HG03064 (cell line): Measurements from ENCODE around the gene SAA4.
A peak's percentile ranks its signal among the peaks of the same experiment; 100 is the strongest.
"Not testable (repeated sequence)": the region's sequence is repeated elsewhere in the genome, so short reads cannot be mapped to it uniquely, and the experiment has no call there.

Source experiments
- ATAC-seq: cut with Tn5 transposase; IDR thresholded peaks from one replicate; pipeline ENCODE4 v1.9.1; 2021; ENCODE audit warnings: low read depth; ENCODE audit not compliant: unreplicated experiment

Gene SAA4, protein sequence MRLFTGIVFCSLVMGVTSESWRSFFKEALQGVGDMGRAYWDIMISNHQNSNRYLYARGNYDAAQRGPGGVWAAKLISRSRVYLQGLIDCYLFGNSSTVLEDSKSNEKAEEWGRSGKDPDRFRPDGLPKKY

DNA sequence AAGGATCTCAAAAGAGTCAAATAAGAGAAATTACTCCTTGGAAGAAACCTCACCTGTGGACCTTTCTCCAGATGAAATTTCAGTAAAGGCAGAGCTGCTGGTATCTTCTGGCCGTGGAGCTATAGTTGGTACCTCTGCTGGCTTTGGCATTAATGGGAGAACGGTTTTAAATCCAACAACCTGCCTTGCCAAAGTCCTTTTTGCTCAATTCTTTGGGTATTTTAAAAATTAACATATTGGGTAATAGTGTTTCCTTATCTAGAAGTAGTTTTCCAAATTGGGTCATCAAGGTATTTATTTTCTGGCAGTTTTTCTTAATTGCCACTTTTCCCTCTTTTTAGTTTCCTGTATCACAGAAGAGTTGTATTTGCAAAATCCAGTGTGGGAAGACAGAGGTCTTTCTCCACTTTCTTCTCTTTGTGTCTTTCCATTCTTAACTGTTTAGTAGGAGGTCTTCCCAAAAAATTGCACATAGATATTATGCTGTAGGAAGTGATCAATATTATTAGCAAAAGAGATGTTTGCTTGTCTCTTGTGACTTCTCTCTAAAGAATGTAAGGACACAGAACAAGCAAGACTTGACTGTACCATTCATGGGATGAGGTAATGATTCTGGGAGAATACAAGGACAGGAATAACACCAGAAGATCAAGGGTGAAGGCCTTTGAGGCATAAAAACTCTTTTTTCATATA is at the start of gene SAA4:
Gene SAA4 (minus strand): TSS at position 139 of the 693 bp plus-strand sequence. CDS start 876 bp downstream, outside the sequence.
- ATAC-seq: no peak

DNA sequence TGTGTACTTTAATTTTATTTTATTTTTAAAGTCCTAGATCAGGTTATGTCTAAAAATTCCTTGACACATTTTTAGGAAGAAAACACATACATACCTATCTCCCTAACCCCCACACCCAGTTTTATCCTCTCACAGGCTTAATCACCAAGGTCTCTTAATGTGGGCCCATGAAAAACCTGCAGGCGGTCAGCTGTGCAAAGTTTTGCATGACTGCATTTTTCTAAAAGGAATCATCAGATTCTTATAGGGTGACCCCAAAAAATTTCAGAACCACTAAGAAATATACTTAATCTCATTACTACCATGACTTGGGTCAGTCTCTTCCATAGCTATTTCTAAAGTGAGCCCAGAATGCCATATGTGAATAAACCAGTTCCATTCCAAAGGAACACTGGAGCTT is 49.2 kb upstream of the SAA4 start:
- no peak for ATAC-seq

DNA sequence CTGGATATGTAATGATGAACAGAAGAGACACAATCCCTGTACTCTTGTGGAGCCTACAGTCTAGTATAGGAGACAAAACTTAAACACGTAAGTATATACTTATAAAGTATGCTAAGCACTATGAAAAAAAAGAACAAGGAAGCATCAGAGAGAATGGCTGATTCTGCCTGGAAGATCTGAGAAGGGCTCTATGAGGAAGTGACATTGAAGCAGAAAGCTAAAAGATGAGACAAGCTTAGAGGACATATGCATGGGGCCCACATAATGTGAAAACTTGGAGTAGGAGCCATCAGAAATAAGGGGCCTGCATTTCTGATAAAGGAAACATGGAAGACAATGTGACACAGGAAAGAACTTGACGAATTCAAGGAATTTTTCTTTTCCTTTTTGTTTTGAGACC is 46.0 kb upstream of the SAA4 start:
- ATAC-seq: no peak

- ATAC-seq: peak; percentile 81
Measured at GRCh38 chr11:18280438-18281045, 43.9 kb upstream of the SAA4 start.

DNA sequence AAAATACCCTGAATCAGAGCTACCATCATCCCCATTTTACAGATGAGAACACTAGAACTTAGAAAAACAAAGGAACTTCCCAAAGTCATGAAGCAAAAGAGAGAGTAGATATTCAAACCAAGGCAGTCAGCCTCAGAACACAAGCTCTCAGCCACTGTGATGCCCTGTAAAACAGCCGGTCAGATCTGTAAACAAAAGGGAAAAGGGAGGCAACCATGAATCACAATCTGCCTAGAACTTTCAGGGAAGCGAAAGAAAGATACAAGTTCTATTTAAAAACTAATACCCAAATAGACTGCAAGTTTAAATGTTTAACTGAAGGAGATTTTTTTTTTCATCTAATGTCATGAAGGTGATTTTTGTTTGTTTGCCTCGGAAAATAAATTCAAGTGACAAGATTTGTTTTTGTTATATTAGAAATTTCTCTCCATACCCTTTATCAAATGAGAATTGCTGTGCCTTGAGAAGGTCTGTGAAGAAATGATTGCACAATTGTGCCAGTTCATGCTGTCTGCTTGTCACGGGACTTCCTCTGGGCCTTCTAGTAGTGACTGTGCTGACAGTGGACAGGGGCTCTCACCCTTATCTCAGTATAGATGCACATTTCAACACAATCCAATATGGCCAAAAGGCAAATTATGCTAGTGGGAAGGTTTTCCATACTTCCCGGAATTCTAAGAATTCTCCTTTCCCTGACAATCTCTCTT is 41.1 kb upstream of the SAA4 start:
- no peak for ATAC-seq

- no peak for ATAC-seq
Measured at GRCh38 chr11:18271206-18271605, 34.6 kb upstream of the SAA4 start.

- no peak for ATAC-seq
Measured at GRCh38 chr11:18270102-18270501, 33.5 kb upstream of the SAA4 start.

GRCh38 chr11:18269252-18269651 is 32.6 kb upstream of the SAA4 start:
- not testable (repeated sequence) for ATAC-seq

GRCh38 chr11:18267335-18268133 is 30.9 kb upstream of the SAA4 start:
- ATAC-seq: peak; percentile 46

DNA sequence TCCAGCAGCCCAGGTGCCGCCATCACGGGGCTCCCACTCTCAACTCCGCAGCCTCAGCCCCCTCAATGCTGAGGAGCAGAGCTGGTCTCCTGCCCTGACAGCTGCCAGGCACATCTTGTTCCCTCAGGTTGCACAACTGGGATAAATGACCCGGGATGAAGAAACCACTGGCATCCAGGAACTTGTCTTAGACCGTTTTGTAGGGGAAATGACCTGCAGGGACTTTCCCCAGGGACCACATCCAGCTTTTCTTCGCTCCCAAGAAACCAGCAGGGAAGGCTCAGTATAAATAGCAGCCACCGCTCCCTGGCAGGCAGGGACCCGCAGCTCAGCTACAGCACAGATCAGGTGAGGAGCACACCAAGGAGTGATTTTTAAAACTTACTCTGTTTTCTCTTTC is 29.3 kb upstream of the SAA4 start, which contains the start of gene SAA1:
Gene SAA1 (plus strand): TSS at position 316 of the 400 bp plus-strand sequence. CDS start 624 bp downstream, outside the sequence.
- no peak for ATAC-seq

DNA sequence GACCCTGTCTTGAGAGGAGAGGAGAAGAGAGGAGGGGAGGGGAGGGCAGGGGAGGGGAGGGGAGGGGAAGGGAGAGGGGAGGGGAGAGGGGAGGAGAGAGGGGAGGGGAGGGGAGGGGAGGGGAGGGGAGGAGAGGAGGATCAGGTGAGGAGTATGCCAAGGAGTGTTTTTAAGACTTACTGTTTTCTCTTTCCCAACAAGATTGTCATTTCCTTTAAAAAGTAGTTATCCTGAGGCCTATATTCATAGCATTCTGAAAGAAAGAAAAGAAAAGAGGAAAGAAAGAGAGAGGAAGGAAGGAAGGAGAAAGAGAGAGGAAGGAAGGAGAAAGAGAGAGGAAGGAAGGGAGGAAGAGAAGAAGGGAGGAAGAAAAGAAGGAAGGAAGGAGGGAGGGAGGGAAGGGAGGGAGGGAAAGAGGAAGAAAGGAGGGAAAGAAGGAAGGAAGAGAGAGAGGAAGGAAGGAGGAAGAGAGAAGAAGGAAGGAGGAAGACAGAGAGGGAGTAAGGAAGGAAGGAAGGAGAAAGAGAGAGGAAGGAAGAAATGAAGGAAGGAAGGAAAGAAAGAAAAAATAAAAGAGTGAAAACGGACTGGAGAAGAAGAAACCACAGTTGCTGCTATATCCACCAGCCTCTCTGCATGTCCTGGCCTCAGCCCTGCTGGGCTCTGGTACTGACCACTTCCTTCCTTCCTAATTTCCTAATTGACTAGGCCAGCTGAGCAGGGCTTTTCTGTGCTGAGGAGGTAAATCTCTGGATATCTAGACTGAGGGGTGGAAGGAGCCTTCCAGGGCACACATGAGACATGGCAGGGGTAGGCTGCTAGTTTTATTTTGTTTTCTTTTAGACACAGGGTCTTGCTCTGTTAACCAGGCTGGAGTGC is 28.3 kb upstream of the SAA4 start:
- ATAC-seq: no peak

- ATAC-seq: no peak
Measured at GRCh38 chr11:18264035-18264434, 27.4 kb upstream of the SAA4 start.

DNA sequence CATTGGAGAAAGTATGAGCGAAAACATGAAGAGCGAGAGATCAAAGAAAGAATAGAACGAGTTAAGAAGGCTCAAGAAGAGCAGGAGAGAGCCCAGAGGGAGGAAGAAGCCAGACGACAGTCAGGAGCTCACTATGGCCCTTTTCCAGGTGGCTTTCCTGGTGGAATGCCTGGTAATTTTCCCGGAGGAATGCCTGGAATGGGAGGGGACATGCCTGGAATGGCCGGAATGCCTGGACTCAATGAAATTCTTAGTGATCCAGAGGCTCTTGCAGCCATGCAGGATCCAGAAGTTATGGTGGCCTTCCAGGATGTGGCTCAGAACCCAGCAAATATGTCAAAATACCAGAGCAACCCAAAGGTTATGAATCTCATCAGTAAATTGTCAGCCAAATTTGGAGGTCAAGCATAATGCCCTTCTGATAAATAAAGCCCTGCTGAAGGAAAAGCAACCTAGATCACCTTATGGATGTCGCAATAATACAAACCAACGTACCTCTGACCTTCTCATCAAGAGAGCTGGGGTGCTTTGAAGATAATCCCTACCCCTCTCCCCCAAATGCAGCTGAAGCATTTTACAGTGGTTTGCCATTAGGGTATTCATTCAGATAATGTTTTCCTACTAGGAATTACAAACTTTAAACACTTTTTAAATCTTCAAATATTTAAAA is 26.2 kb upstream of the SAA4 start:
- not testable (repeated sequence) for ATAC-seq

DNA sequence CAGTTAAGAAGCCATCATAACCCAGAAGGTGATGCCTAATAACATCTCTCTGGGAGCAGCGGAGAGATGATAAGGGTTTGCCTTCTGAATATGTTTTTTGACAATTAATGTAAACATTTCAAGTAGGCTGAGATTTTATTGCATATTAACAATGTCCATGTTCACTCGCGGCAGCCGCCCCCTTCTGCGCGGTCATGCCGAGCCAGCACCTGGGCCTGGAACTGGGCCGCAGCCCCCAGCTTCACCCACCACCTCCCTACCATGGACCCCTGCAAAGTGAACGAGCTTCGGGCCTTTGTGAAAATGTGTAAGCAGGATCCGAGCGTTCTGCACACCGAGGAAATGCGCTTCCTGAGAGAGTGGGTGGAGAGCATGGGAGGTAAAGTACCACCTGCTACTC is 25.1 kb upstream of the SAA4 start:
- no peak for ATAC-seq

GRCh38 chr11:18259259-18259658 is 22.7 kb upstream of the SAA4 start:
- no peak for ATAC-seq

GRCh38 chr11:18254781-18255361 is 18.3 kb upstream of the SAA4 start:
- no peak for ATAC-seq

DNA sequence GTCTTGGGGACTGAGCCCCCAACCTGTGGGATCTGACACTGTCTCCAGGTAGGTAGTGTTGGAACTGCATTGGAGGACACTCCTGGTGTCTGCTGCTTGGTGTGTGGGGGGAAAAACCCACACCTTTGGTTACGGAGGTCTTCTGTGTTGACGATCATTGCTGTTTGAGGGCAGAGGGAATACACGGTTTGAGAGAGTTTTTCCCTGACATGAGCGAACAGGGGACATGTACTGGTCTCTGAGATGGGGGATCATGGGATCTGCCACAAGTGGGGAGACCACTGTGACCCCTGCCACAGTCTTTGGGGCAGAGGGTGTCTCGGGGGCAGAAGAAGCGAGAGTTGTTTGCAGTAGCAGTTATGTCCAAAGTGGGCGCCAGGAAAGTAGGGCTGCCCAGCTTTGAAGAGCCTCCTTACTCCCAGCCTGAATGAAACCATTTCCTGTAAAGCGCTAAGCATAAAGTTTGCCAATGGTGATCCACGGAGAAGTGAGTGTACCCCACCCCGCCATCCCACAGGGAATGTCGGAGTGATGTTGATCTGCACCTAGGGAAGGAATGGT is 17.3 kb upstream of the SAA4 start:
- no peak for ATAC-seq

- ATAC-seq: no peak
Measured at GRCh38 chr11:18253233-18253632, 16.6 kb upstream of the SAA4 start.
